ENCODE data around the gene SMIM17. TPM values are rescaled to one million over a fixed set of nuclear protein-coding genes. Genes with fewer than 3 reads are reported as not detected.
"Not testable (repeated sequence)": the region's sequence is repeated elsewhere in the genome, so short reads cannot be mapped to it uniquely, and the experiment has no call there.

Gene SMIM17
- total RNA-seq, 1 donor from 2014 or later = not detected

DNA sequence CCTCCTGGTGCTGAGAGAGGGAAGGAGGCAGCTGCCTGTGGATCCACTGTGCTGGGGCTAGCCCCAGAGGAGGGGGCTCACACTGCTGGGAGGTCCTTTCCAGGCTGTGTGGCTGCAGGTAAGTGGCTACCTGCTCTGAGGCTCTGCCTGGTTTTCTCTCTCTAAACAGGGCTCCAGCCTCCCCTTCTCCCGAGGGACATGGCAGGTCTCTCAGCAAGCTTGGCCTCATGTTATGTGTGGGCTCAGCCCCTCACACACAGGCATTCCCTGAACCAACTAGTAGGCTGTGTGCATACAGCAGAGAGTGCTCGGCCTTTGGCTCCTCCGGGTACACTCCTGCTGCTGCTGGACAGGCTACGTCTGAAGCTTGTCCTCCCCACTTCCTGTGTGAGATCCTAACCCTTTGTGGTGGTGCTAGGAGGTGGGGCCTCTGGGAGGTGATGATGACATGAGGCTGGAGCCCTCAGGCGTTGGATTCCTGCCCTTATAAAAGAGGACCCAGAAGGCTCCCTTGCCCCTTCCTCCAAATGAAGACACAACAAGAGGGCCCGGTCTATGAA, 24.4 kb downstream of the SMIM17 start:
- no peak for TF ChIP-seq CTCF (conservative IDR thresholded peaks at IDR 0.05; ENCODE audit: low read depth, low read length)
- DNase-seq (ENCODE audit: low read depth) = no peak
- H3K4me3 ChIP-seq (ENCODE audit: low read depth, low read length) = no peak overlapping the region

DNA sequence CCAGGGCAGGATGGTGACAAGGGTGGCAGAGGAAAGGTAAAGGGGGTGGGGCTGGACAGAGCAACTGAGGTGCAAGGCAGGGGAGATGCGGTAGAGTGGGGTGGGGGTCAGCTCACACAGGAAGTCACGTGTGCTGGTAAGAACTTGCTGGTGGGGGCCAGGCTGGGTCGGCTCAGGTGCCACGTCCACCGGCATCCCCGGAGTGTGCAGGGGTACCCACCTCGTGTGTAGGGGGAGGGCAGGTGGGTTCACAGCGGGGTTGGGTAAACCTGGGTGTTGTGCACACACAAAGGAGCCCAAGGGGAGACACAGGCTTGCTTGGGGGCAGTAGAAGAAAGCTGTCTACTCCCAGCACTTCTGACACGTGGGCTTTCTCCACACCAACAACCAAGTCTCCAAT, 25.7 kb downstream of the SMIM17 start:
- no peak for TF ChIP-seq CTCF (conservative IDR thresholded peaks at IDR 0.05; ENCODE audit: low read depth, low read length)
- H3K4me3 ChIP-seq (ENCODE audit: low read depth, low read length) = no peak overlapping the region
- no peak for DNase-seq (ENCODE audit: low read depth)

- no peak for TF ChIP-seq CTCF (conservative IDR thresholded peaks at IDR 0.05; ENCODE audit: low read depth, low read length)
- H3K4me3 ChIP-seq (ENCODE audit: low read depth, low read length) = no peak overlapping the region
- no peak for DNase-seq (ENCODE audit: low read depth)
These were observed 27.5 kb downstream of the SMIM17 start for GRCh38 chr19:56670401-56670960.

DNA sequence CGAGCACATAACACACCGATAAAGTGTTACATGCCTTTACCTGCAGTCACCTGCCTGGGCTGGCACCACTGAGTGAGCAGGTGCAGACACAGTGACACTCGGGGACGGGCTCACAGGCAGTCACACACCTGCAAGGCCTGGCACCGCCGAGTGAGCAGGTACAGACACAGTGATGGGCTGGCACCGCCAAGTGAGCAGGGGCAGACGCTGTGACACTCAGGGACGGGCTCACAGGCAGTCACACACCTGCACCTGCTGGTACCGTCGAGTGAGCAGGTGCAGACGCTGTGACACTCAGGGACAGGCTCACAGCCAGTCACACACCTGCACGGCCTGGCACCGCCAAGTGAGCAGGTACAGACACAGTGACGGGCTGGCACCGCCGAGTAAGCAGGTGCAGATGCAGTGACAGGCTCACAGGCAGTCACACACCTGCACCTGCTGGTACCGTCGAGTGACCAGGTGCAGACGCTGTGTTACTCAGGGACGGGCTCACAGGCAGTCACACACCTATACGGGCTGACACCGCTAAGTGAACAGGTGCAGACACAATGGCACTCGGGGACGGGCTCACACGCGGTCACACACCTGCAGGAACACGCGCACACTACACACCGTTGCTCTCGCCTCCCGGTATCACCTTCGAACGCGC, 28.1 kb downstream of the SMIM17 start:
- DNase-seq (ENCODE audit: low read depth) = no peak
- TF ChIP-seq CTCF (conservative IDR thresholded peaks at IDR 0.05; ENCODE audit: low read depth, low read length) = no peak
- H3K4me3 ChIP-seq (ENCODE audit: low read depth, low read length) = peak overlapping the region; percentile 42

DNA sequence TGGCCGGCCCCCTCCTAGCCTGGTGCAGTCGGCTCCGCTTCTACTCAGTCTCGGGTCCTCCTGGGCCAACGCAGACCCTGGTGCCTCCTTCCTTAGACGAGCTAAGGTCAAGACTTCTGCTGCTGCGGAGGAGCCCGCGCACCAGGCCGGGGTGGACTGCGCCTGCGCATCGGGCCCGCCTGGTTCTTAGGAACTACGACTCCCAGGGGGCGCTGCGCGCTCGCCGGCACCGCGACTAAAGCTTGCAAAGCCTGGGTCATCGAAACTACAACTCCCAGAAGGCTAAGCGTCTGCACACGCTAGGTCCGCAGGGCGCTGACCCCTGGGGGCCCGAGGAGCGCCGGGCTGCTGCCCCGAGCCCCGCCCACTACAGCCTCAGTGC, 28.6 kb downstream of the SMIM17 start, which contains the start of gene ZNF835:
ZNF835 (minus strand) TSS at position 145 of the 382 bp plus-strand sequence. CDS start 6,559 bp downstream, outside the sequence.
- H3K4me3 ChIP-seq (ENCODE audit: low read depth, low read length) = peak within 1 kb of the TSS; percentile 42
- no peak for DNase-seq (ENCODE audit: low read depth)
- TF ChIP-seq CTCF (conservative IDR thresholded peaks at IDR 0.05; ENCODE audit: low read depth, low read length) = no peak

DNA sequence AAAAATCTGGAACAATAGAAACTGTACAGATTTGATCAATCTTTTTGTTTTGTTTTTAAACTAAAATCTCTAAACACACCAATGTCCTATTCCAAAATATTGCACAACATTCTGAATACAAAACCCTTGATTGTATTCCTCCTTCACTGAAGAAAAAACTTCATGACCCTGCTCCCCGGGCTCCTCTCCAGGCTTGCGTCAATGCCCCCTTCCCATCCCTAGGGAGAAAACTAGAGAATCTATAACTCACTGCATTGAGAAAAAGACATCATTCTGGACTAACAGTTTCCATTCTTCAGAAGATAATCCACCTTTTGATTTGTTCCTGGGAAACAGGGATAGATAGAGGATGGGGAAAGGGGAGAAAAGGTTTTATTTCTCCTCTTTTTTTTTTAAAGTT, 29.7 kb downstream of the SMIM17 start:
- H3K4me3 ChIP-seq (ENCODE audit: low read depth, low read length); DNase-seq (ENCODE audit: low read depth): not testable (repeated sequence)

DNA sequence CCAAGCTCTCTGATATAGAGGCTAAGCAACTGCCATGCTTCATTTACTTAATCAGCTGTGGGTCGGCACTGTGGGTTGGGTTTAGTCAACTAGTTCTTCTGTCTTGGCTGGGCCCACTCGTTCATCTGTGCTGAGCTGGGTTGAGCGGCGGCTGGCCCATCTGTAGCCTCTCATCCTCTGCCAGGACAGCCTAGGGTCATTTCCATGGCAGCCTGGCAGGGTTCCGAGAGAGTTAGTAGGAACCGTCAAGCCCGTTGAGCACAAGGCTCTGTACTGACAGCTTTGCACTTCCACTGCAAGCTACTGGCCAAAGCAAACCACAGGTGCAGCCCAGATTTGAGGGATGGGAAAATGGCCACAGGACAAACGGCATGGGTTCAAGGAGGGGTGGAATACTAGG, 35.2 kb downstream of the SMIM17 start:
- no peak overlapping the region for H3K4me3 ChIP-seq (ENCODE audit: low read depth, low read length)
- no peak for TF ChIP-seq CTCF (conservative IDR thresholded peaks at IDR 0.05; ENCODE audit: low read depth, low read length)

More for the DNA sequence above, 35.2 kb downstream of the SMIM17 start:
- DNase-seq (ENCODE audit: low read depth) = no peak

Measured in epithelial cell of proximal tubule (primary cell).